Stimulated activated effector memory CD8-positive, alpha-beta T cell treated with anti-CD3 and anti-CD28 coated beads, Interleukin-12 subunit alpha, Interleukin-12 subunit beta, amount 100 ng/mL, for 72 hours (primary cell): ENCODE data around the gene CALY.
A peak's percentile ranks its signal among the peaks of the same experiment; 100 is the strongest.
"Not testable (repeated sequence)": the region's sequence is repeated elsewhere in the genome, so short reads cannot be mapped to it uniquely, and the experiment has no call there.

Experiments
- ATAC-seq: fragments of 150-1000 bp; cut with Tn5 transposase; 2 replicates; pipeline ENCODE4 v1.10.0; 2021
- DNase-seq, 2 donors: peaks; one replicate each; pipeline ENCODE4 v3.0.0; 2021 to 2022; ENCODE audit warnings: low spot score in 2 of 2
- H3K27ac Mint-ChIP-seq: one replicate; pipeline ENCODE4 v1.8.0; 2022; ENCODE audit warnings: mild to moderate bottlenecking, mixed read lengths
- H3K36me3 Mint-ChIP-seq: one replicate; pipeline ENCODE4 v1.8.0; 2022; ENCODE audit warnings: mild to moderate bottlenecking, mixed read lengths
- H3K4me1 Mint-ChIP-seq: one replicate; pipeline ENCODE4 v1.8.0; 2022; ENCODE audit warnings: mixed read lengths
- H3K4me3 Mint-ChIP-seq: one replicate; pipeline ENCODE4 v1.8.0; 2022; ENCODE audit warnings: mild to moderate bottlenecking, mixed read lengths
- H3K9me3 Mint-ChIP-seq: one replicate; pipeline ENCODE4 v1.8.0; 2022; ENCODE audit warnings: mixed read lengths

The CALY gene

DNA sequence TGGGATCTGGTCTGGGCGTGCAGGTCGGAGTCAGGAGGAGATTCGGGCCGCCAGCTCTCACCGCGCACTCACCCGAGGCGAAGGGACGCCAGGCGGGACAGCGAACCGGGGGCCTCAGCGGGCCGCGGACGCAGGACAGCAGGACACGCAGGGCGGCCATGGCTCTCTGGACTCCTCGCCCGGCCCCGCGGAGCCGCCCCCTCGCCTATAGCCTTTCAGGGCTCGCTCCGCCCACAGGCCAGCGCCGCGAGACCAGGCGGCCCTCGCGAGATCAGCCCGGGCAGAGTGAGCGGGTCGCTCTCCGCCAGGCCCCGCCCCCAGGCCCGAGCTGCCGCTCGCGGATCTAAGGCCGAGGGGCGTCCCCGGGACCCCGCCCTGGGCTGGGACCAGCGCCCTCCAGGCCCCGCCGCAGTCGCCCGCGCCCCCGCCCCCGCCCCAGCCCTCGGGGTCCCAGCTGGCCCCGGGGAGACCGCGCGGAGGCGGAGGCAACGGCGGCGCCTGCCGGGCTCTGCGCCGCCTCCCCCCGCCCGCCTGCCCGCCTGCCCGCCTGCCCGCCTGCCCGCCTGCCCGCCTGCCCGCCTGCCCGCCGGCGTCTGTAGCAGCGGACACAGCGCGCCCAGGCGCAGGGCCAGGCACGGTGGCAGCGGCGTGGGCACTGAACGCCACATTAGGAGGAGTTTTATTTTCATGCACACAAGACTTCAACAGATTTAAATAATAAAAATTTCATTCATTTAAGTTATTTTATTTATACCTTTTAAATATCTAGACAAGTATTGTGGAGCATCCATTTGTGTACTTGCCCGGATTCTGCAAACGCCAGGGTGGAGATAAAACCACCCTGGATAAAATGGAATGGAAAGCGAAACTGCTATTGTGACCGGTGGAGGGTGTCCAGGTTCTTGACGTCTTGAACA is 36.7 kb upstream of the CALY start, which contains the start of gene ECHS1:
Gene ECHS1, minus strand, starts transcription at position 181 of the 917 bp plus-strand sequence. Its CDS starts 21 bp downstream, at position 160.
- DNase-seq (peak; percentile 98 to 99), ATAC-seq (peak; percentile 97)
- peaks cover 21% of the 10 kb centered on the region for H3K4me1 Mint-ChIP-seq
- H3K27ac Mint-ChIP-seq = peak within 1 kb of the TSS; percentile 91
- peak within 1 kb of the TSS; percentile 85 for H3K4me3 Mint-ChIP-seq
- H3K9me3 Mint-ChIP-seq = no peaks in the 10 kb centered on the region
- H3K36me3 Mint-ChIP-seq = peaks cover 23% of the 10 kb centered on the region

DNA sequence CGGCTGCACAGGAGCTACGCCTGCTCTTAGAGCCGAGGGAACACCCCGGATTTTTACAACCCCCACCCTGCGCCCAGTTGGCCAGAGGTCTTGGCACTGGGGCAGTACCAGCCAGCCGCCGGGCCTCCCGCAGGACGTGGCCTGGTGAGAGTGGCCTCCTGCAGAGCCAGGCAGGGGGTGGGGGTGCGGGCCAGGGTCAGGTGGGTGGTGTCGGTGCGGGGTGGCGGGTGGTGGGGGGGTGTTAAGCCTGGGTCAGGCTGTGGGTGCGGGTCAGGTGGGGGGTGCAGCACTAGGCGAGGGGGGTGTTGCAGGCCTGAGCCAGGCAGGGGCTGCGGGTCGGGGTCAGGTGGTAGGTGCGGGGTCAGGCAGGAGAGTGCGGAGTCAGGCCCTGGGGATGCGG is 35.8 kb upstream of the CALY start:
- Mint-ChIP-seq H3K36me3 (peaks cover 30% of the 10 kb centered on the region), H3K27ac (peak overlapping the region; percentile 74), H3K4me1 (peaks cover 21% of the 10 kb centered on the region), H3K9me3 (no peaks in the 10 kb centered on the region), H3K4me3 (peak overlapping the region; percentile 85)
- DNase-seq (no peak), ATAC-seq (no peak)

DNA sequence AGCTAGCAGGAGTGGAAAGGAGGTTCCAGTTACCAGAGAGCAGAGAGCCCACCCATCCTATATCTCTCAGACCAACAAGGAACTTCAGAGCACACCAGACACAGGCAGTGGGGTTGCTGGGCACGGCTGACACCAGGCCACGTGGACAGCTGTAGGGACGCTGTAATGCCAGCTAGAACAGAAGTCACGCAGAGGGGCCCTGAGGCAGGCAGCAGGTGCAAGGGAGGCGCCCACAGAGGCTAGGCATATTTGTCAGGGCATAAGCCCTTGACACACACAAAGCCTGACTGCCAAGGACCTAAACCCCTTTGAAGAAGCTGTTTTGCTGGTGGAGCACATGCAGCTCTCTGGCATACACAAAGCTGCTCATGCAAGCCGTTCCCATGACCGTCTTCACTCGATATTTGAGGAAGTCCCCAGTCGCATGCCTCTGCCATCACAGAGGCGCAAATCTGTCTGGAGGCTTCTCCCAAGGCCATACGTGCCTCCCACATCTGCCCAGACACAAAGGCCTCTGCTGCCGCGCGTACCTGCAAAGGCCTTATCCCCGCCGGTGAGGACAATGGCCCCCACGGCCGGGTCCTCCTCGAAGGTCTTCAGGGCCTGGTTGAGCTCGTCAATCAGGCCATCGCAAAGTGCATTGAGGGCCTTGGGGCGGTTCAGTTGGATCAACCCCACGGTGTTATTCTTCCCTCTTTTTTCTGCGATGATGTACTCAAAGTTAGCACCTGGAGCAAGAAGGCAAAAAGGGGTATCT is 33.5 kb upstream of the CALY start:
- no peak overlapping the region for H3K27ac Mint-ChIP-seq

DNA sequence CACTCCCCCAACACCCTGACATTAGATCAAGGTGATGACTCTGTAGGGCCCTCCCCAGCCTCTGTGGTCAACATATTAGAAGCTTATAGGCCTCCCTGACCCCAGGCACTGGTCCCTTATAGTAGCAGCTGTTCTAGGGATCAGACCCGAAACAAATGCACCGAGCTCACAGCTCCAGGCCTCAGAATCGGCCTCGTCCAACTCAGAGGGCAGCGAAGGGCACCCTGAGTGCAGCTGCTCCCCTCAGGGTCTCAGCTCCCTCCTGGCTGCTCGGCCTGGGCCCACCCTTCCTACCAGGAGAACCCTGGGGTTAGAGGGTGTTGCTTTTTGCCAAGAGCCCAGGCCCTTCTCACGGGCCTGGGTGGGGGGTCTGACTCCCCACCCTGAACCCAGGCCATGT is 31.5 kb upstream of the CALY start:
- no peaks in the 10 kb centered on the region for H3K9me3 Mint-ChIP-seq
- DNase-seq (no peak), ATAC-seq (no peak)
- peak overlapping the region; percentile 46 for H3K27ac Mint-ChIP-seq
- peaks cover 6% of the 10 kb centered on the region for H3K4me1 Mint-ChIP-seq
- H3K36me3 Mint-ChIP-seq = peaks cover 45% of the 10 kb centered on the region
- H3K4me3 Mint-ChIP-seq = no peak overlapping the region

More for the DNA sequence above, 33.5 kb upstream of the CALY start:
- Mint-ChIP-seq H3K9me3 (no peaks in the 10 kb centered on the region), H3K4me1 (peaks cover 12% of the 10 kb centered on the region), H3K4me3 (no peak overlapping the region), H3K36me3 (peaks cover 30% of the 10 kb centered on the region)
- no peak for ATAC-seq
- DNase-seq = no peak

DNA sequence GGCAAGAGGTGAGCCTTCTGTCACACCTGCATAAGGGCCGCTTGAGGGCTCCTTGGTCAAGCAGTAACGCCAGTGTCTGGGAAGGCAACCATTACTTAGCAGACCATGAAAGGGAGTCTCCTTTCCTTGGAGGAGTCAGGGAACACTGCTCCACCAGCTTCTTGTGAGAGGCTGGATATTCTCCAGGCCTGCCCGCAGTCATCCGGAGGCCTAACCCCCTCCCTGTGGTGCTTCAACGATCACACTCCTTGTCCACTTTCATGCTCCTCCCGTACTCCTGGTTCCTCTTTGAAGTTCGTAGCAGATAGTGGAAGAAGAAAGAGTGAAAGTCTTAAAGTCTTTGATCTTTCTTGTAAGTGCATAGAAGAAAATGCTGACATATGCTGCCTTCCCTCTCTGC is 30.8 kb upstream of the CALY start:
- ATAC-seq, DNase-seq, H3K4me1 Mint-ChIP-seq, H3K9me3 Mint-ChIP-seq, H3K4me3 Mint-ChIP-seq: not testable (repeated sequence)
- peaks cover 49% of the 10 kb centered on the region for H3K36me3 Mint-ChIP-seq
- peak overlapping the region; percentile 46 for H3K27ac Mint-ChIP-seq

DNA sequence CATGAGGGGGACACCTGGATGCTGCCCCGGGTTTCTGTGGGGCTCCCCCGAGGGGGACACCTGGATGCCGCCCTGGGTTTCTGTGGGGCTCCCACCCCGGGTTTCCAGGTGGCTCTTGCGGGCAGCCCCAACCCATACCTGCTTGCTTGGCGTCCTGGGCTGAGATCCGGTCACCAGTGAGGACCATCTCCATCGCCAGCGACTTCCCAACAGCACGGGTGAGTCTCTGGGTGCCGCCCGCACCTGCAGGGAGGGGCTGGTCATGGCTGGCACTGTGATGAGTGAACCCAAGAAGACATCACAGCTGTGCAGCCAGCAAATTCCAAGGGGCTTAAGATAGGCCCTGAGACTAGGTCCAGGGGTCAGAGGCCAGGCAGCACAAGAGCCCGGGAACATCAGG is 30.1 kb upstream of the CALY start:
- Mint-ChIP-seq H3K27ac (no peak overlapping the region), H3K9me3 (no peaks in the 10 kb centered on the region), H3K4me1 (peaks cover 6% of the 10 kb centered on the region), H3K36me3 (peaks cover 56% of the 10 kb centered on the region), H3K4me3 (no peak overlapping the region)
- no peak for ATAC-seq
- DNase-seq = no peak

DNA sequence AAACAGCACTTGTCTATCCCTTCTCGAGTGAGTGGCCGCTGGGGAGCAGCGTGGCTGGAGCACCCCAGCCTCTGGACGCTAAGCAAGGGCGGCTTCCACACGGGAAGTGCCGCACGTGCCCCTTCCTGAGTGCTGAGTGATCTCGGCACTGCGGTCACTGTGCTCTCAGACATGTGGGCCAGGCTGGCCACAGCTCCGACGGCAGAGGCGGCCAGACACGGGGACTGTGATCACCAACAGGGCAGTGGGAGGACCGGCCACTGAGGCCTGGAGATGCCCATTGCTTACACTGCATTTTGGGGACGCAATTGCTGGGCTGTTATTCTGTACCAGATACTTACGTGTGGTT is 29.4 kb upstream of the CALY start:
- ATAC-seq (no peak), DNase-seq (no peak)
- peaks cover 58% of the 10 kb centered on the region for H3K36me3 Mint-ChIP-seq
- H3K9me3 Mint-ChIP-seq = no peaks in the 10 kb centered on the region
- peaks cover 12% of the 10 kb centered on the region for H3K4me1 Mint-ChIP-seq
- H3K4me3 Mint-ChIP-seq = no peak overlapping the region
- no peak overlapping the region for H3K27ac Mint-ChIP-seq

DNA sequence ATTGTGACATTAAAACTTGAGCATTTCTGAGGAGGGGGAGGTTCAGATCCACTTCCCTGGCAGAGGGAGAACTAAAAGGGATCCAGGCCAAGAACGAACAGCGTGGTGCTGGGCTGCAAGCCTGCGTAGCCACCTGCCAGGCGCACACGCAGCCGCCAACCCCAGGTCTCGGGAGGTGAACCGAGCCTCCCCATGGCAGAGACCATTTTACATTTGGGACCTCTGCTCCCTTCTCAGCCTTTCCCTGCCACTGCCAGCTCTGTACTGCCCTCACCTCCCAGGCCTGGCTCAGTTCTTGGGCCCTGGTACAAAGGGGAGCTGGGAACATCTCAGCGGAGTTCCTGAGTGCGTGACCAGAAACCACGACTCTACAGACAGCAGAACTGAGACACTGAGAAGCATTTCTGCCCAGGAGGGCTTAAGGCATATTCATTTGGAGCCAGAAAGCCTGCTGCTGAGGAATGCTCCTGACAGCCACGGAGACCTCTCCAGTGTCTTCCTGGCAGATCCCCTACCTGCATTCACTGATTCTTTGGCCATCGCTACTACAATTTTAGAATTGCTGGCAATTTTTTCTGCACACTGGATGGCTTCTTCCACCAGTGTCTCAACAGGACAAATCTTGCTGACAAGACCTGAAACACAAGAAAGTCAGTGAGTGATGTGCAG is 28.9 kb upstream of the CALY start:
- Mint-ChIP-seq H3K36me3 (peaks cover 54% of the 10 kb centered on the region), H3K4me3 (no peak overlapping the region), H3K9me3 (no peaks in the 10 kb centered on the region), H3K4me1 (peaks cover 12% of the 10 kb centered on the region), H3K27ac (no peak overlapping the region)
- ATAC-seq (no peak), DNase-seq (no peak)

DNA sequence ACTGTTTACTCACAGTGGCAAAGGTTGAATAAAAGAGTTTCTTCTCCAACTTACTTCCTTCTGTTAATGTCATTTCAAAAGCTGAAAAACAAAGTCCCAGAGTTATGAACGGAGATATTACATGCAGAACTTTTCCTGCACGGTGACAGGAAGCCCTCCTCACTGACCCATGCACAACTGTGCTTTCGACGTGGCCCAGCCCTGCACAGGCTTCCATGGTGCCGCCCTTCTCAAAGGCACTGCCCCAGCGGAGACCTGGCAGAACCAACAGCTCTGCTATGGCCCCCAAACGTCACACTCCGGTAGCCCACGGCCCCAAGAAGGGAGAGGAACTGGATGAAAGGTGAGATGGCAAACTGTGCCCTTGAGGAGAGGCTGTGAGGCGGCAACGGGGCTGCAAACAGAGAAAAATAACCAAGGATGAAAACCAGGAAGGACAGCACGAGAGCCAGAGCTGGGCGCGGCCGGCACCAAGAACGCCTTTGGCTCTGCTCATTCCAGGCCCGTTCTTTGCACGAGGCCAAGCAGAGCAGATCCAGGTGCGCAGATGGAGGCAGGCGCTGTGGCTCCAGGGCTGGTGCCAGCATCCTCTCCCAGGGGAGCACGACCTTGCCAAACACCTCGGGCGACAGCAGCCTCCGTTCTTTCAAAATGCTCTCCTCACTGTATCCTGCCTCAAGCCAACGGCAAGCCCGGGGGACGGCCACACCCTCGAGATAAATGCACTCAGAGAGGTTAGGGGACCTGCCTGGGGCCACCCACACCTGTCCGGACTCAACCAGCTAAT is 28.1 kb upstream of the CALY start:
- Mint-ChIP-seq H3K36me3 (peaks cover 47% of the 10 kb centered on the region), H3K4me3 (no peak overlapping the region), H3K9me3 (no peaks in the 10 kb centered on the region), H3K4me1 (peaks cover 12% of the 10 kb centered on the region), H3K27ac (no peak overlapping the region)
- DNase-seq = no peak
- no peak for ATAC-seq

DNA sequence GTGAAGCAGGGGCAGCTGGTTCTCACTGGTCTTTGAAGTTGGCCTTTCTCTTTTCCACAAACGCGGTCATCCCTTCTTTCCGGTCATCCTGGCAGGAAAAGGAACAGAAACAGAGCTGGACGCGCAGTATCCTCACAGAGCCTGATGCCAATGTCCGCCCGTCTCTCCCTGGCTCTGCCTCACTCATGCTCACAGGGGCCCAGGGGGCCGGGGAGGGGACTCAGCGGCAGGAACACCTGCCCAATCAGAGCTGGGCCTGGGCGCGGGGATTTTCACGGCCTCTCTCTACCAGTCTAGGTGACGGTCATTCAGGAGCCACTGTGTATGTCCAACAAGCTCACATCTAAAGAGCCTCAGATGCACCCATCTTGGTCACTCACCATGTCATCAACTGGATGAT is 26.1 kb upstream of the CALY start:
- no peak for DNase-seq
- ATAC-seq = no peak
- Mint-ChIP-seq H3K27ac (no peak overlapping the region), H3K36me3 (peaks cover 31% of the 10 kb centered on the region), H3K9me3 (no peaks in the 10 kb centered on the region), H3K4me1 (peaks cover 12% of the 10 kb centered on the region), H3K4me3 (no peak overlapping the region)

DNA sequence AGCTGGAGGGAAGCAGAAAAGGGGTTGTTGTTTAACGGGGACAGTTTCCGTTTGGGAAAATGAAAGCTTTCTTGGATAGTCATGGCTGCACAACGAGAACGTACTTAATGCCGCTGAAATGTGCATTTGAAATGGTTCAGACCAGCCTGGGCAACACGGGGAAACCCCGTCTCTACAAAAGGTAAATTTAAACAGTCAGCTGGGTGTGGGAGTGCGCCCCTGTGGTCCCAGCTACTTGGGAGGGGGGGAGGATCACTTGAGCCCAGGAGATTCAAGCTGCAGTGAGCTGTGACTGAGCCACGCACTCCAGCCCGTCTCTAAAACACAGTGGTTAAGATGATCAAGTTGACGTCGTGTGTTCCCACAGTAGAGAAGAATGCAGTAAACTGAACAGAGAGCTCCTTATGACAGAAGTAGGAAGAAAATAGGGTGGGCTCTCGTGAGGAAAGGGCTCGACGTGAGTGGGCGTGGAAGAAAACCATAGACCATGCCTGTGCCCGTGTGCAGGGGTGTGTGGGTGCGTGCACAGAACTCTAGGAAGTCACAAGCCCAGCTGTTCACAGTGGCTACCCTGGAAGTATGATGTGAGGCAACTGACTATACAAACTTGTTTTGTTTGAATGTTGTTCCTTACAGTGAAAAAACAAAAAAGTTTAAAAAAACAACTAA is 25.2 kb upstream of the CALY start:
- ATAC-seq (no peak), DNase-seq (no peak)
- Mint-ChIP-seq H3K4me3 (peak overlapping the region; percentile 18), H3K27ac (peak overlapping the region; percentile 68), H3K36me3 (peaks cover 28% of the 10 kb centered on the region), H3K9me3 (no peaks in the 10 kb centered on the region), H3K4me1 (peaks cover 12% of the 10 kb centered on the region)

DNA sequence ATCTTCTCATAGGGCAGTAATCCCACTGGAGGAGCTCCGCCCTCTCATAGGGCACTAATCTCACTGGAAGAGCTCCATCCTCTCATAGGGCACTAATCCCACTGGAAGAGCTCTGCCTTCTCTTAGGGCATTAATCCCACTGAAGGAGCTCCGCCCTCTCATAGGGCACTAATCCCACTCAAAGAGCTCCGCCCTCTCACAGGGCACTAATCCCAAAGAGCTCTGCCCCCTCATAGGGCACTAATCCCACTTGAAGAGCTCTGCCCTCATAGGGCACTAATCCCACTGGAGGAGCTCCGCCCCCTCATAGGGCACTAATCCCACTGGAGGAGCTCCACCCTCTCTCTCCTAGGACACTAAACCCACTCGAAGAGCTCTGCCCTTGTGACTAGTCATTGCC is 24.5 kb upstream of the CALY start:
- H3K36me3 Mint-ChIP-seq = peaks cover 28% of the 10 kb centered on the region
- H3K27ac Mint-ChIP-seq = peak overlapping the region; percentile 68
- no peaks in the 10 kb centered on the region for H3K9me3 Mint-ChIP-seq
- H3K4me1 Mint-ChIP-seq = peaks cover 14% of the 10 kb centered on the region
- H3K4me3 Mint-ChIP-seq = peak overlapping the region; percentile 18
- ATAC-seq (no peak), DNase-seq (no peak)

DNA sequence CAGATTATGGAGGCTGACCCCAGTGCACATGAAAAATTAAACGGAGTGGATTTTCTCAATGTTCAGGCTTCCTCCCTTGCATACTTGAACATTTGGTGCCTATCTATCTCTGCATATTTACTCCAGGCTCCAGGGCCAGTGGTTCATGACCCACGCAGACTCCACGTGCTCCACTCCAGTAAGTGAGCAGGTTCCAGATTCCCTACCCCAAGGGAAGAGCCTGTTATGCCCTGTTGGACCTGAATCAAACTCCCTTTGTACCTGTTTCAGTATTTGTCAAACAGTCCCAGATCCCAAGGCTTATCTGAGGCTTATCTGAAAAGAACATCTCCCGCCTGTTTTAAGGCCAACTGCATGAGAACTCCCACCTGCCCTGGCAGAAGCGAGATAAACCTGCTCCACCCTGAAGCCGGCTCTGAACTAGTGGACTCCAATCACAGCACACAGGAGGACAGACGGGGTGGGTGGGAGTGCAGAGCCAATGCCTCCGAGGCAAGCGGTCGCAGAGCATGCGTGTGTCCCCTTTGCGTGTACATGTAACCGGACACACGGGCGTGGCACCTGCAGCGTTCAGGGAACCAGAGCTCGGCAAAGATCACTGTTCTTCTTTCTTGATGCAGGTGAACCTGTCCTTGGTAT is 23.4 kb upstream of the CALY start:
- H3K4me3 Mint-ChIP-seq = no peak overlapping the region
- H3K27ac Mint-ChIP-seq = no peak overlapping the region
- H3K9me3 Mint-ChIP-seq = no peaks in the 10 kb centered on the region
- peaks cover 28% of the 10 kb centered on the region for H3K36me3 Mint-ChIP-seq
- no peak for DNase-seq
- H3K4me1 Mint-ChIP-seq = peaks cover 19% of the 10 kb centered on the region
- ATAC-seq = no peak

DNA sequence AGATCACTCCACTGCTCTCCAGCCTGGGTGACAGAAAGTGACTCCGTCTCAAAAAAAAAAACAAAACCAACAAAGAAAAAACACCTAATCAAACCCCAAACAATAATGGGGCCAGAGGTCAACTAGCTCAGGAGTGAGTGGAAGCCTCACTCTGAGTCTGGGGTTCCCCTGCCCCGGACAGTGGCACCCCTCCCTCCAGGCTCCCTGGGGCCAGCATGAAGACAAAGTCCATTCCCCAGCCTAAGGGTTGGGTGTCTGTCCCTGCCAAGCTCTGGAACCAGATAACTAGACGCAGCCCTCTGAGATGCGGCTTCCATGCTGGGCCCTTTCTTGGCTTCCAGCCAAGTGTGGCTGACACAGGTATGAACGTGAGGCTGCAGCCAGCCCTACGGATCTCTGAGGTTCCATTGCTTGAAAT is 22.9 kb upstream of the CALY start:
- no peak for DNase-seq
- H3K27ac Mint-ChIP-seq = no peak overlapping the region
- no peaks in the 10 kb centered on the region for H3K9me3 Mint-ChIP-seq

More for the DNA sequence above, 22.9 kb upstream of the CALY start:
- Mint-ChIP-seq H3K4me1 (peaks cover 19% of the 10 kb centered on the region), H3K36me3 (peaks cover 24% of the 10 kb centered on the region), H3K4me3 (no peak overlapping the region)
- ATAC-seq = no peak
